ENCODE data around the gene SLC19A2.

DNA sequence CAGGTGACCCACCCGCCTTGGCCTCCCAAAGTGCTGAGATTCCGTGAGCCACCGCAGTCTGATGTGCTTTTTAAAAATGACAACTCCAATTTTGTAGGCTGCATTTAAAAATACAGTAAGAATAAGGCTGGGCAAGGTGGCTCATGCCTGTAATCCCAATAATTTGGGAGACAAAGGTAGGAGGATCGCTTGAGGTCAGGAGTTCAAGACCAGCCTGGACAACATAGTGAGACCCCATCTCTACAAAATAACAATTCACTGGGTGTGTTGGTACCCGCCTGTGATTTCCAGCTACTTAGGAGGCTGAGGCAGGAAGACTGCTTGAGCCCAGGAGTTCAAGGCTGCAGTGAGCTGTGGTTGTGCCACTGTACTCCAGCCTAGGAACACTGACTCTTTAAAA is 23.4 kb downstream of the SLC19A2 start:
- TF ChIP-seq GATA2 (IDR thresholded peaks at IDR 0.05; ENCODE audit: low read depth, low read length) (no peak), GATA3 (IDR thresholded peaks at IDR 0.05; ENCODE audit: low read depth, low read length) (no peak)

All from SH-SY5Y (cell line).